ENCODE data around the gene OR5V1. TPM values are rescaled to one million over a fixed set of nuclear protein-coding genes. Genes with fewer than 3 reads are reported as not detected.

Gene OR5V1
- total and polyA plus RNA-seq, 9 of the 15 experiments (the other 6 are each of a cell fraction or from before 2014, with no cell fraction given): not detected

DNA sequence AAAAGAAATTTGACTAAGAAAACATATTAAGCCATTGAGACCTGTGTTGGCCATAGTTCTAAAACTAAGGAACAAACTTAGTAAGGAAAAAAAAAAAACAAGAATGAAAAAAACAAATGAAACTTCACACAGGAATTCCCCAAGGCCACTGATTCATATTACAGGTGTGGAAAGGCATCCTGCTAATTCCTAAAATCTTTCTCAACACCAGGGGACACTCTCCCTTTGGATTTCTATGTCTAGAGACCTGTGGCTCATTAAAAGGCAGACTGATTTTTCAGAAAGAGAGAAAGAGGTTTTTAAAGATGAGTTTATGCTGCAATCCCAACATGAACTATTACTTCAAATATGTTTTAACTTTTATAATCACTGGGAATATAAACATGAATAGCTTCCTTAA lies 45.9 kb upstream of the OR5V1 start, which contains the start of gene OR12D1:
Gene OR12D1, plus strand, starts transcription at position 341 of the 400 bp plus-strand sequence.
- Histone ChIP-seq H3K79me2 (ENCODE audit: control insufficient read depth, insufficient read depth, low read length) (no peaks in the 10 kb centered on the region), H3K9me3 (replicated peaks; ENCODE audit: control insufficient read depth, insufficient read depth, low read depth, low read length) (no peaks in the 10 kb centered on the region), H3K27me3 (ENCODE audit: control insufficient read depth in 2 of 2, insufficient read depth in 2 of 2, low read length in 2 of 2) (peaks cover 0 to 6% of the 10 kb centered on the region in 2 experiments; a peak in 2 of 5 replicates), H3K9ac (ENCODE audit: insufficient read depth in 1 of 2, low read depth in 2 of 2, low read length in 2 of 2) (no peak within 1 kb of the TSS), H3K27ac (ENCODE audit: extremely low read depth, low read depth, low read length) (no peak within 1 kb of the TSS), H2AFZ (ENCODE audit: low read depth, low read length) (no peak within 1 kb of the TSS), H3K36me3 (ENCODE audit: control insufficient read depth, insufficient read depth, low read length) (no peaks in the 10 kb centered on the region), H3K9me1 (ENCODE audit: control insufficient read depth, insufficient read depth, low read length) (no peaks in the 10 kb centered on the region), H3K4me2 (ENCODE audit: insufficient read depth, low read length) (no peak within 1 kb of the TSS), H3K4me3 (no peak within 1 kb of the TSS), H3K4me1 (replicated peaks in 1 of 2; ENCODE audit: control insufficient read depth in 2 of 2, insufficient read depth in 2 of 2, low read length in 2 of 2) (no peaks in the 10 kb centered on the region), H4K20me1 (replicated peaks; ENCODE audit: control insufficient read depth, insufficient read depth, low read length) (no peaks in the 10 kb centered on the region)
- BruUV-seq (replicated peaks): no TSS peak
- ChIA-PET CTCF (ENCODE audit: low intra/inter-chr PET ratio) (interaction anchor here (0.6 to 1.6 kb wide), 2 partner anchors 85 to 175 kb away, joined by 3 to 5 read pairs; no protein-coding TSS in a partner anchor), POLR2A (interaction anchor here (1.5 kb wide), 1 partner anchor 9 kb away, joined by 3 read pairs; no protein-coding TSS in a partner anchor)
- FAIRE-seq (no peak), DNase-seq (ENCODE audit: extremely low read depth in 1 of 4, low spot score in 3 of 4) (no peak), ATAC-seq (no peak)
- in situ Hi-C loops (cut with MboI) (no loop called here), intact Hi-C loops (cut with micrococcal nuclease) (no loop called here)
- TF ChIP-seq RAD21 (CRISPR knock-in tag; conservative IDR thresholded peaks at IDR 0.05 in 1 of 2, IDR thresholded peaks at IDR 0.05 in 1 of 2) (peak in 1 of 2 experiments; percentile 21; a peak in 1 of 4 replicates), TAF1 (IDR thresholded peaks at IDR 0.05; ENCODE audit: control insufficient read depth, extremely low read depth, insufficient read depth, low read length, severe bottlenecking) (no peak), ZNF445 (CRISPR knock-in tag; IDR thresholded peaks at IDR 0.05; ENCODE audit: low read depth) (no peak), SMC3 (conservative IDR thresholded peaks at IDR 0.05; ENCODE audit: insufficient read depth, low read depth, low read length) (0 out of 2 replicates have a peak, but pooled peaks have one; percentile 18)
- TF ChIP-seq, protein P1, sequence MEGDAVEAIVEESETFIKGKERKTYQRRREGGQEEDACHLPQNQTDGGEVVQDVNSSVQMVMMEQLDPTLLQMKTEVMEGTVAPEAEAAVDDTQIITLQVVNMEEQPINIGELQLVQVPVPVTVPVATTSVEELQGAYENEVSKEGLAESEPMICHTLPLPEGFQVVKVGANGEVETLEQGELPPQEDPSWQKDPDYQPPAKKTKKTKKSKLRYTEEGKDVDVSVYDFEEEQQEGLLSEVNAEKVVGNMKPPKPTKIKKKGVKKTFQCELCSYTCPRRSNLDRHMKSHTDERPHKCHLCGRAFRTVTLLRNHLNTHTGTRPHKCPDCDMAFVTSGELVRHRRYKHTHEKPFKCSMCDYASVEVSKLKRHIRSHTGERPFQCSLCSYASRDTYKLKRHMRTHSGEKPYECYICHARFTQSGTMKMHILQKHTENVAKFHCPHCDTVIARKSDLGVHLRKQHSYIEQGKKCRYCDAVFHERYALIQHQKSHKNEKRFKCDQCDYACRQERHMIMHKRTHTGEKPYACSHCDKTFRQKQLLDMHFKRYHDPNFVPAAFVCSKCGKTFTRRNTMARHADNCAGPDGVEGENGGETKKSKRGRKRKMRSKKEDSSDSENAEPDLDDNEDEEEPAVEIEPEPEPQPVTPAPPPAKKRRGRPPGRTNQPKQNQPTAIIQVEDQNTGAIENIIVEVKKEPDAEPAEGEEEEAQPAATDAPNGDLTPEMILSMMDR (IDR thresholded peaks at IDR 0.05 in 2 of 3, conservative IDR thresholded peaks at IDR 0.05 in 1 of 3; ENCODE audit: insufficient read depth in 2 of 3, low read depth in 1 of 3, low read length in 3 of 3): peak in 1 of 3 experiments; percentile 39; a peak in 2 of 6 replicates
